Endothelial cell of umbilical vein (primary cell): ENCODE measurements around the gene WDR38.

Source experiments
- EZH2 ChIP-seq: IDR thresholded peaks from 2 replicates; pipeline ENCODE4 v1.6.1; 2012; ENCODE audit warnings: borderline replicate concordance, low read depth, mild to moderate bottlenecking, moderate library complexity, low read length, inconsistent platforms; ENCODE audit not compliant: severe bottlenecking
- FOS ChIP-seq: IDR thresholded peaks from 2 replicates; pipeline ENCODE4 v1.6.1; 2011; ENCODE audit warnings: mild to moderate bottlenecking, low read length, moderate library complexity, borderline replicate concordance; ENCODE audit not compliant: insufficient read depth
- GATA2 ChIP-seq: IDR thresholded peaks from 2 replicates; pipeline ENCODE4 v1.7.0; 2011; ENCODE audit warnings: low read depth, mild to moderate bottlenecking, moderate library complexity, mixed read lengths, low read length; ENCODE audit not compliant: insufficient read length, insufficient read depth
- JUN ChIP-seq: IDR thresholded peaks from 2 replicates; pipeline ENCODE4 v1.6.1; 2011; ENCODE audit warnings: borderline replicate concordance, low read depth; ENCODE audit not compliant: insufficient read length, insufficient read depth
- MAX ChIP-seq: IDR thresholded peaks from 2 replicates; pipeline ENCODE4 v1.6.1; 2011; ENCODE audit not compliant: insufficient read depth, insufficient read length
- MYC ChIP-seq: IDR thresholded peaks from one replicate; pipeline ENCODE4 v1.6.1; 2011; ENCODE audit warnings: mild to moderate bottlenecking, low read depth, low read length
- POLR2A ChIP-seq: IDR thresholded peaks from 2 replicates; pipeline ENCODE4 v1.6.1; 2012; ENCODE audit warnings: low read depth, mild to moderate bottlenecking, control low read depth, low read length
- POLR2AphosphoS5 ChIP-seq: IDR thresholded peaks from 2 replicates; pipeline ENCODE4 v1.6.1; 2012; ENCODE audit warnings: low read depth, mild to moderate bottlenecking, control low read depth, low read length, moderate library complexity; ENCODE audit not compliant: insufficient read depth
- TF ChIP-seq, protein P1 (sequence below), 2 donors: IDR thresholded peaks; 1 replicate in 1 of 2; 2 replicates in 1 of 2; pipeline ENCODE4 v1.5.1; 2011; ENCODE audit warnings: low read length in 2 of 2, mild to moderate bottlenecking in 2 of 2, moderate library complexity in 2 of 2, control low read depth in 1 of 2, inconsistent platforms in 1 of 2, low read depth in 1 of 2; ENCODE audit not compliant: insufficient read depth in 1 of 2; ENCODE audit errors: extremely low read depth in 1 of 2

DNA sequence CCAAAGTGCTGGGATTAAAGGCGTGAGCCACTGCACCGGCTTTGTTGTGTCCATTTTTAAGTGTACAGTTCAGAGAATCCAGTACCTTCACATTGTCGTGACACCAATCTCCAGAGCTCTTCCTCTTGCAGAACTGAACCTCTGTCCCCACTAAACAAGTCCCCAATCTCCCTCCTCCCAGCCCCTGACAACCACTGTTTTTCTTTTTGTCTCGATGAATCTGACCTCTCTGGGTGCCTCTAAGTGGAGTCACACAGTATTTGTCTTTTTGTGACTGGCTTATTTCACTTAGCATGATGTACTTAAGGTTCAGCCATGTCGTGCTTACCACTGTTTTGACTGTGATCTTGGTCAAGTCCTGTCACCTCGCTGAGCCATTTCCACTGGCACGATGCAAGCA is 1.6 kb downstream of the WDR38 start:
- TF ChIP-seq MYC, result no peak
- TF ChIP-seq MAX, result no peak
- no peak for TF ChIP-seq EZH2
- TF ChIP-seq, protein P1, sequence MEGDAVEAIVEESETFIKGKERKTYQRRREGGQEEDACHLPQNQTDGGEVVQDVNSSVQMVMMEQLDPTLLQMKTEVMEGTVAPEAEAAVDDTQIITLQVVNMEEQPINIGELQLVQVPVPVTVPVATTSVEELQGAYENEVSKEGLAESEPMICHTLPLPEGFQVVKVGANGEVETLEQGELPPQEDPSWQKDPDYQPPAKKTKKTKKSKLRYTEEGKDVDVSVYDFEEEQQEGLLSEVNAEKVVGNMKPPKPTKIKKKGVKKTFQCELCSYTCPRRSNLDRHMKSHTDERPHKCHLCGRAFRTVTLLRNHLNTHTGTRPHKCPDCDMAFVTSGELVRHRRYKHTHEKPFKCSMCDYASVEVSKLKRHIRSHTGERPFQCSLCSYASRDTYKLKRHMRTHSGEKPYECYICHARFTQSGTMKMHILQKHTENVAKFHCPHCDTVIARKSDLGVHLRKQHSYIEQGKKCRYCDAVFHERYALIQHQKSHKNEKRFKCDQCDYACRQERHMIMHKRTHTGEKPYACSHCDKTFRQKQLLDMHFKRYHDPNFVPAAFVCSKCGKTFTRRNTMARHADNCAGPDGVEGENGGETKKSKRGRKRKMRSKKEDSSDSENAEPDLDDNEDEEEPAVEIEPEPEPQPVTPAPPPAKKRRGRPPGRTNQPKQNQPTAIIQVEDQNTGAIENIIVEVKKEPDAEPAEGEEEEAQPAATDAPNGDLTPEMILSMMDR (IDR thresholded peaks at IDR 0.05; ENCODE audit: extremely low read depth in 1 of 2, insufficient read depth in 1 of 2, low read depth in 1 of 2, low read length in 2 of 2), result no peak
- no peak for TF ChIP-seq POLR2A
- TF ChIP-seq POLR2AphosphoS5, result no peak
- TF ChIP-seq FOS, result no peak
- TF ChIP-seq GATA2, result no peak
- no peak for TF ChIP-seq JUN
